ENCODE results near the gene NFIC.

NFIC gene

GRCh38 chr19:3367628-3368440 lies 1.5 kb downstream of the NFIC start:
- H3K79me2 ChIP-seq (ENCODE audit: insufficient read depth, low read length) = peaks cover 95% of the 10 kb centered on the region
- no peaks in the 10 kb centered on the region for H3K36me3 ChIP-seq (ENCODE audit: insufficient read depth, low read length)
- H3K9me3 ChIP-seq (ENCODE audit: insufficient read depth, low read depth, low read length) = no peaks in the 10 kb centered on the region
- H4K20me1 ChIP-seq (ENCODE audit: insufficient read depth, low read length, poor library complexity, severe bottlenecking) = peaks cover 43% of the 10 kb centered on the region
- peaks cover 57% of the 10 kb centered on the region for H3K4me1 ChIP-seq (ENCODE audit: insufficient read depth, low read length, poor library complexity, severe bottlenecking)
- peak overlapping the region; percentile 82 for H3K4me3 ChIP-seq (ENCODE audit: low read length, poor library complexity, severe bottlenecking)
- H2AFZ ChIP-seq (ENCODE audit: low read length) = no peak overlapping the region
- peaks cover 6% of the 10 kb centered on the region; the same call in 1 of the 2 replicates for H3F3A ChIP-seq (ENCODE audit: low read depth)
- H3K9me2 ChIP-seq (replicated peaks; ENCODE audit: low read depth, low read length) = no peaks in the 10 kb centered on the region
- H3K4me2 ChIP-seq (ENCODE audit: low read depth, low read length, poor library complexity, severe bottlenecking) = peak overlapping the region; percentile 78
- H3K9ac ChIP-seq (ENCODE audit: low read depth, low read length, poor library complexity, severe bottlenecking) = peak overlapping the region; percentile 93
- no peak for TF ChIP-seq EZH2phosphoT487 (IDR thresholded peaks at IDR 0.05; ENCODE audit: borderline replicate concordance)
- no peak for TF ChIP-seq CTCF (conservative IDR thresholded peaks at IDR 0.05; ENCODE audit: low read length)
- peaks cover 5% of the 10 kb centered on the region for H3K27me3 ChIP-seq (ENCODE audit: insufficient read depth, low read length, poor library complexity, severe bottlenecking)

GRCh38 chr19:3368441-3368795 lies 2.0 kb downstream of the NFIC start:
- Histone ChIP-seq H4K20me1 (ENCODE audit: insufficient read depth, low read length, poor library complexity, severe bottlenecking) (peaks cover 46% of the 10 kb centered on the region), H3K9me2 (replicated peaks; ENCODE audit: low read depth, low read length) (no peaks in the 10 kb centered on the region), H3K27me3 (ENCODE audit: insufficient read depth, low read length, poor library complexity, severe bottlenecking) (peaks cover 5% of the 10 kb centered on the region), H3K4me1 (ENCODE audit: insufficient read depth, low read length, poor library complexity, severe bottlenecking) (peaks cover 57% of the 10 kb centered on the region), H3K9me3 (ENCODE audit: insufficient read depth, low read depth, low read length) (no peaks in the 10 kb centered on the region), H2AFZ (ENCODE audit: low read length) (no peak overlapping the region), H3K4me3 (ENCODE audit: low read length, poor library complexity, severe bottlenecking) (peak overlapping the region; percentile 82), H3K9ac (ENCODE audit: low read depth, low read length, poor library complexity, severe bottlenecking) (peak overlapping the region; percentile 93), H3K79me2 (ENCODE audit: insufficient read depth, low read length) (peaks cover 97% of the 10 kb centered on the region), H3K4me2 (ENCODE audit: low read depth, low read length, poor library complexity, severe bottlenecking) (peak overlapping the region; percentile 78), H3K36me3 (ENCODE audit: insufficient read depth, low read length) (no peaks in the 10 kb centered on the region), H3F3A (ENCODE audit: low read depth) (peaks cover 6% of the 10 kb centered on the region; the same call in 1 of the 2 replicates)
- TF ChIP-seq EZH2phosphoT487 (IDR thresholded peaks at IDR 0.05; ENCODE audit: borderline replicate concordance) = no peak
- no peak for TF ChIP-seq CTCF (conservative IDR thresholded peaks at IDR 0.05; ENCODE audit: low read length)

GRCh38 chr19:3368848-3369336 lies 2.5 kb downstream of the NFIC start:
- Histone ChIP-seq H4K20me1 (ENCODE audit: insufficient read depth, low read length, poor library complexity, severe bottlenecking) (peaks cover 46% of the 10 kb centered on the region), H3K4me1 (ENCODE audit: insufficient read depth, low read length, poor library complexity, severe bottlenecking) (peaks cover 56% of the 10 kb centered on the region), H2AFZ (ENCODE audit: low read length) (no peak overlapping the region), H3K4me2 (ENCODE audit: low read depth, low read length, poor library complexity, severe bottlenecking) (peak overlapping the region; percentile 78), H3F3A (ENCODE audit: low read depth) (peaks cover 4% of the 10 kb centered on the region; the same call in 1 of the 2 replicates), H3K9me2 (replicated peaks; ENCODE audit: low read depth, low read length) (no peaks in the 10 kb centered on the region), H3K4me3 (ENCODE audit: low read length, poor library complexity, severe bottlenecking) (peak overlapping the region; percentile 82), H3K36me3 (ENCODE audit: insufficient read depth, low read length) (no peaks in the 10 kb centered on the region), H3K9me3 (ENCODE audit: insufficient read depth, low read depth, low read length) (no peaks in the 10 kb centered on the region), H3K9ac (ENCODE audit: low read depth, low read length, poor library complexity, severe bottlenecking) (peak overlapping the region; percentile 28), H3K79me2 (ENCODE audit: insufficient read depth, low read length) (peaks cover 97% of the 10 kb centered on the region), H3K27me3 (ENCODE audit: insufficient read depth, low read length, poor library complexity, severe bottlenecking) (peaks cover 5% of the 10 kb centered on the region)
- TF ChIP-seq EZH2phosphoT487 (IDR thresholded peaks at IDR 0.05; ENCODE audit: borderline replicate concordance) = no peak
- TF ChIP-seq CTCF (conservative IDR thresholded peaks at IDR 0.05; ENCODE audit: low read length) = no peak

Measured in Loucy (cell line).